ENCODE measurements around the gene TPK1.
"Not testable (repeated sequence)": the region's sequence is repeated elsewhere in the genome, so short reads cannot be mapped to it uniquely, and the experiment has no call there.

TPK1 gene

GRCh38 chr7:144445590-144445989, 390.3 kb downstream of the TPK1 start:
- Mint-ChIP-seq H3K27me3 (ENCODE audit: low read depth, poor library complexity) (no peaks in the 10 kb centered on the region), H3K9me3 (no peaks in the 10 kb centered on the region)
- TF ChIP-seq CTCF (IDR thresholded peaks at IDR 0.05): no peak

GRCh38 chr7:144439717-144440205, 396.1 kb downstream of the TPK1 start:
- Mint-ChIP-seq H3K4me3 (no peak overlapping the region), H3K27ac (no peak overlapping the region), H3K27me3 (ENCODE audit: low read depth, poor library complexity) (peaks cover 5% of the 10 kb centered on the region), H3K4me1 (no peaks in the 10 kb centered on the region), H3K36me3 (ENCODE audit: low read depth) (no peaks in the 10 kb centered on the region), H3K9me3 (no peaks in the 10 kb centered on the region)
- DNase-seq: no peak
- no peak for TF ChIP-seq CTCF (IDR thresholded peaks at IDR 0.05)

More at GRCh38 chr7:144445590-144445989, 390.3 kb downstream of the TPK1 start:
- no peak overlapping the region for H3K27ac Mint-ChIP-seq
- no peak for DNase-seq
- no peak overlapping the region for H3K4me3 Mint-ChIP-seq
- H3K36me3 Mint-ChIP-seq (ENCODE audit: low read depth): no peaks in the 10 kb centered on the region
- H3K4me1 Mint-ChIP-seq: no peaks in the 10 kb centered on the region

GRCh38 chr7:144438759-144439158, 397.1 kb downstream of the TPK1 start:
- DNase-seq: no peak
- Mint-ChIP-seq H3K27ac (no peak overlapping the region), H3K27me3 (ENCODE audit: low read depth, poor library complexity) (peaks cover 10% of the 10 kb centered on the region), H3K9me3 (no peaks in the 10 kb centered on the region), H3K4me3 (no peak overlapping the region), H3K36me3 (ENCODE audit: low read depth) (no peaks in the 10 kb centered on the region), H3K4me1 (no peaks in the 10 kb centered on the region)
- no peak for TF ChIP-seq CTCF (IDR thresholded peaks at IDR 0.05)

- peak; percentile 68 for TF ChIP-seq CTCF (IDR thresholded peaks at IDR 0.05)
- no peaks in the 10 kb centered on the region for H3K9me3 Mint-ChIP-seq
- no peaks in the 10 kb centered on the region for H3K4me1 Mint-ChIP-seq
- H3K27ac Mint-ChIP-seq: no peak overlapping the region
- no peak overlapping the region for H3K4me3 Mint-ChIP-seq
- no peaks in the 10 kb centered on the region for H3K36me3 Mint-ChIP-seq (ENCODE audit: low read depth)
- H3K27me3 Mint-ChIP-seq (ENCODE audit: low read depth, poor library complexity): peaks cover 12% of the 10 kb centered on the region
- peak; percentile 71 for DNase-seq
These were observed 398.3 kb downstream of the TPK1 start for GRCh38 chr7:144437370-144438191.

GRCh38 chr7:144436500-144436899, 399.4 kb downstream of the TPK1 start:
- H3K4me3 Mint-ChIP-seq: no peak overlapping the region
- H3K27ac Mint-ChIP-seq: no peak overlapping the region
- no peak for DNase-seq
- H3K36me3 Mint-ChIP-seq (ENCODE audit: low read depth): no peaks in the 10 kb centered on the region
- TF ChIP-seq CTCF (IDR thresholded peaks at IDR 0.05): no peak
- H3K9me3 Mint-ChIP-seq: no peaks in the 10 kb centered on the region
- peaks cover 12% of the 10 kb centered on the region for H3K27me3 Mint-ChIP-seq (ENCODE audit: low read depth, poor library complexity)
- H3K4me1 Mint-ChIP-seq: no peaks in the 10 kb centered on the region

GRCh38 chr7:144428431-144428830, 407.4 kb downstream of the TPK1 start:
- H3K27ac Mint-ChIP-seq: no peak overlapping the region
- no peak overlapping the region for H3K4me3 Mint-ChIP-seq
- H3K9me3 Mint-ChIP-seq: peaks cover 56% of the 10 kb centered on the region
- peaks cover 7% of the 10 kb centered on the region for H3K27me3 Mint-ChIP-seq (ENCODE audit: low read depth, poor library complexity)
- peaks cover 5% of the 10 kb centered on the region for H3K36me3 Mint-ChIP-seq (ENCODE audit: low read depth)
- no peak for TF ChIP-seq CTCF (IDR thresholded peaks at IDR 0.05)
- H3K4me1 Mint-ChIP-seq: no peaks in the 10 kb centered on the region
- DNase-seq: no peak

- not testable (repeated sequence) for H3K4me1 Mint-ChIP-seq; H3K36me3 Mint-ChIP-seq (ENCODE audit: low read depth); DNase-seq; H3K27ac Mint-ChIP-seq; H3K27me3 Mint-ChIP-seq (ENCODE audit: low read depth, poor library complexity); H3K4me3 Mint-ChIP-seq
- peaks cover 59% of the 10 kb centered on the region for H3K9me3 Mint-ChIP-seq
These were observed 408.3 kb downstream of the TPK1 start for GRCh38 chr7:144427539-144427938.

GRCh38 chr7:144418931-144419330, 416.9 kb downstream of the TPK1 start:
- H3K4me3 Mint-ChIP-seq; H3K27me3 Mint-ChIP-seq (ENCODE audit: low read depth, poor library complexity); DNase-seq; H3K36me3 Mint-ChIP-seq (ENCODE audit: low read depth); H3K4me1 Mint-ChIP-seq; H3K27ac Mint-ChIP-seq: not testable (repeated sequence)
- peaks cover 32% of the 10 kb centered on the region for H3K9me3 Mint-ChIP-seq
